ENCODE results near the gene DYNC1I2.
A peak's percentile ranks its signal among the peaks of the same experiment; 100 is the strongest.

The DYNC1I2 gene

GRCh38 chr2:171687287-171688128, at the start of gene DYNC1I2:
DYNC1I2 (plus strand) TSS chr2:171687469; CDS start chr2:171690156, 2,687 bp downstream.
- H3K4me3 ChIP-seq (ENCODE audit: low read length) = peak within 1 kb of the TSS; percentile 91
- no peak for TF ChIP-seq CTCF (conservative IDR thresholded peaks at IDR 0.05; ENCODE audit: low read length)

GRCh38 chr2:171651667-171652415, 35.4 kb upstream of the DYNC1I2 start:
- no peak for DNase-seq (ENCODE audit: low read depth)

More at GRCh38 chr2:171687287-171688128, at the start of gene DYNC1I2:
- peak; percentile 95 for DNase-seq (ENCODE audit: low read depth)

GRCh38 chr2:171652416-171652785, 34.9 kb upstream of the DYNC1I2 start:
- TF ChIP-seq CTCF (conservative IDR thresholded peaks at IDR 0.05; ENCODE audit: low read length) = no peak

More at GRCh38 chr2:171651667-171652415, 35.4 kb upstream of the DYNC1I2 start:
- TF ChIP-seq CTCF (conservative IDR thresholded peaks at IDR 0.05; ENCODE audit: low read length) = no peak
- no peak overlapping the region for H3K4me3 ChIP-seq (ENCODE audit: low read length)

GRCh38 chr2:171655586-171655985, 31.7 kb upstream of the DYNC1I2 start:
- no peak for DNase-seq (ENCODE audit: low read depth)
- no peak for TF ChIP-seq CTCF (conservative IDR thresholded peaks at IDR 0.05; ENCODE audit: low read length)
- no peak overlapping the region for H3K4me3 ChIP-seq (ENCODE audit: low read length)

More at GRCh38 chr2:171652416-171652785, 34.9 kb upstream of the DYNC1I2 start:
- DNase-seq (ENCODE audit: low read depth) = peak; percentile 13
- H3K4me3 ChIP-seq (ENCODE audit: low read length) = no peak overlapping the region

- no peak overlapping the region for H3K4me3 ChIP-seq (ENCODE audit: low read length)
- no peak for TF ChIP-seq CTCF (conservative IDR thresholded peaks at IDR 0.05; ENCODE audit: low read length)
- DNase-seq (ENCODE audit: low read depth) = no peak
Observed at GRCh38 chr2:171667041-171667440, 20.2 kb upstream of the DYNC1I2 start.

GRCh38 chr2:171668183-171668582, 19.1 kb upstream of the DYNC1I2 start:
- no peak for DNase-seq (ENCODE audit: low read depth)
- TF ChIP-seq CTCF (conservative IDR thresholded peaks at IDR 0.05; ENCODE audit: low read length) = no peak
- H3K4me3 ChIP-seq (ENCODE audit: low read length) = no peak overlapping the region

Measured in AG10803 (cell line).